HepG2 (cell line): Measurements from ENCODE around the gene NOC2L. TPM values are rescaled to one million over a fixed set of nuclear protein-coding genes. Genes with fewer than 3 reads are reported as not detected.

Experiments used
- ATF7-NPFF ChIP-seq: sonication (generic); formaldehyde crosslinking; IDR thresholded peaks from 2 replicates; pipeline ENCODE4 v1.8.1; 2023; ENCODE audit warnings: mild to moderate bottlenecking, low read depth, missing genetic modification reagents, moderate library complexity
- BCL3 ChIP-seq: sonication (generic); formaldehyde crosslinking; IDR thresholded peaks from 2 replicates; pipeline ENCODE4 v1.5.1; 2020; ENCODE audit warnings: mild to moderate bottlenecking, missing genetic modification reagents, moderate library complexity
- CREBL2 ChIP-seq: sonication (generic); formaldehyde crosslinking; IDR thresholded peaks from 2 replicates; pipeline ENCODE4 v1.8.1; 2023; ENCODE audit warnings: missing genetic modification reagents, mild to moderate bottlenecking, borderline replicate concordance
- GFI1 ChIP-seq: sonication (generic); formaldehyde crosslinking; IDR thresholded peaks from 2 replicates; pipeline ENCODE4 v1.5.0; 2020; ENCODE audit warnings: missing genetic modification reagents, mild to moderate bottlenecking, borderline replicate concordance
- HNRNPH1 ChIP-seq: fragments of 200-400 bp; formaldehyde crosslinking; optimal IDR thresholded peaks from 2 replicates; pipeline ENCODE3; 2017; ENCODE audit warnings: mild to moderate bottlenecking, low read depth, low read length
- HOXD1 ChIP-seq: sonication (generic); formaldehyde crosslinking; IDR thresholded peaks from 2 replicates; pipeline ENCODE4 v1.5.0; 2020; ENCODE audit warnings: missing genetic modification reagents
- MAX ChIP-seq: IDR thresholded peaks from 2 replicates; pipeline ENCODE4 v1.6.1; 2012; ENCODE audit warnings: inconsistent platforms
- NFKB2 ChIP-seq: sonication (generic); formaldehyde crosslinking; IDR thresholded peaks from 2 replicates; pipeline ENCODE4 v1.4.0; 2020; ENCODE audit warnings: missing genetic modification reagents, borderline replicate concordance
- RAD51 ChIP-seq: fragments of 450-650 bp; IDR thresholded peaks from 2 replicates; pipeline ENCODE4 v1.6.1; 2016; ENCODE audit warnings: borderline replicate concordance
- REXO4 ChIP-seq: sonication (generic); formaldehyde crosslinking; IDR thresholded peaks from 2 replicates; pipeline ENCODE4 v1.8.0; 2022; ENCODE audit warnings: missing genetic modification reagents, mild to moderate bottlenecking, borderline replicate concordance
- SETDB1 ChIP-seq: sonication (generic); formaldehyde crosslinking; IDR thresholded peaks from 2 replicates; pipeline ENCODE4 v1.5.1; 2020; ENCODE audit warnings: missing genetic modification reagents, mild to moderate bottlenecking, borderline replicate concordance
- SIN3A ChIP-seq: IDR thresholded peaks from 2 replicates; pipeline ENCODE4 v1.6.1; 2011; ENCODE audit warnings: low read depth, mild to moderate bottlenecking, control low read depth, low read length, borderline replicate concordance
- SOX13 ChIP-seq, 3 experiments: fragments of 450-650 bp in 1 of 3; sonication (generic) in 1 of 3; formaldehyde crosslinking in 1 of 3; IDR thresholded peaks in 2 of 3; conservative IDR thresholded peaks in 1 of 3; 2 replicates each; pipeline versions ENCODE4 v1.5.0 to v1.6.1; 2016 to 2020; ENCODE audit warnings: antibody characterized with exemption in 1 of 3, mild to moderate bottlenecking in 1 of 3, missing compliant biosample characterization in 1 of 3, missing genetic modification reagents in 1 of 3, moderate library complexity in 1 of 3
- SOX5 ChIP-seq: IDR thresholded peaks from 2 replicates; pipeline ENCODE4 v1.6.1; 2016; ENCODE audit warnings: borderline replicate concordance
- SPEN ChIP-seq: sonication (generic); formaldehyde crosslinking; IDR thresholded peaks from 2 replicates; pipeline ENCODE4 v1.5.1; 2020; ENCODE audit warnings: low read depth, mild to moderate bottlenecking, missing genetic modification reagents
- TEAD3 ChIP-seq: optimal IDR thresholded peaks from 2 replicates; pipeline ENCODE3; 2016; ENCODE audit warnings: borderline replicate concordance
- U2AF1 ChIP-seq: fragments of 200-400 bp; formaldehyde crosslinking; optimal IDR thresholded peaks from 2 replicates; pipeline ENCODE3; 2017; ENCODE audit warnings: mild to moderate bottlenecking, low read depth, low read length
- ZBTB3 ChIP-seq: sonication (generic); formaldehyde crosslinking; IDR thresholded peaks from 2 replicates; pipeline ENCODE4 v1.4.0; 2020; ENCODE audit warnings: low read depth, mild to moderate bottlenecking, moderate library complexity, missing genetic modification reagents, borderline replicate concordance
- ZMYM3 ChIP-seq: sonication (generic); formaldehyde crosslinking; IDR thresholded peaks from 2 replicates; pipeline ENCODE4 v1.5.1; 2020; ENCODE audit warnings: mild to moderate bottlenecking, missing genetic modification reagents
- ZNF274 ChIP-seq: sonication (generic); formaldehyde crosslinking; IDR thresholded peaks from 2 replicates; pipeline ENCODE4 v1.5.1; 2020; ENCODE audit warnings: mild to moderate bottlenecking, missing genetic modification reagents
- ZNF383 ChIP-seq: sonication (generic); formaldehyde crosslinking; IDR thresholded peaks from 2 replicates; pipeline ENCODE4 v1.4.0; 2020; ENCODE audit warnings: missing genetic modification reagents, mild to moderate bottlenecking, borderline replicate concordance
- ZNF431 ChIP-seq: sonication (generic); formaldehyde crosslinking; IDR thresholded peaks from 2 replicates; pipeline ENCODE4 v1.9.0; 2022; ENCODE audit warnings: missing genetic modification reagents, low read depth, mild to moderate bottlenecking, borderline replicate concordance
- ZNF432 ChIP-seq: sonication (generic); formaldehyde crosslinking; IDR thresholded peaks from 2 replicates; pipeline ENCODE4 v1.5.0; 2020; ENCODE audit warnings: missing genetic modification reagents, mild to moderate bottlenecking, borderline replicate concordance
- ZNF530 ChIP-seq: sonication (generic); formaldehyde crosslinking; IDR thresholded peaks from 2 replicates; pipeline ENCODE4 v1.5.0; 2020; ENCODE audit warnings: low read depth, mild to moderate bottlenecking, missing genetic modification reagents
- polyA plus RNA-seq, 8 experiments: library from polyadenylated mRNA; depleted of rRNA in 3 of 8; stranded (reverse) in 7 of 8; unstranded in 1 of 8; fragments of >200 nt; fragmentation: Illumina TruSeq in 4 of 8; extraction: Trizol in 4 of 8; gene quantifications; 2 replicates each; pipeline versions ENCODE4 v1.2.1 to v1.2.3, GENCODE V29; 2011 to 2016; ENCODE audit warnings: low read depth in 4 of 8, missing spikeins in 1 of 8, mixed read lengths in 1 of 8; ENCODE audit not compliant: insufficient read depth in 1 of 8
- total RNA-seq, 5 experiments: library from RNA; depleted of rRNA; stranded (reverse); fragments of >200 nt; fragmentation: Illumina TruSeq; extraction: Trizol; gene quantifications; 2 replicates each; pipeline ENCODE4 v1.2.3, GENCODE V29; 2016; ENCODE audit warnings: low read depth in 1 of 5

NOC2L gene
- total and polyA plus RNA-seq, 2 of the 13 experiments (the other 11 are each of a cell fraction or from before 2014, with no cell fraction given): 32.0 to 103 TPM

GRCh38 chr1:904310-904950 lies 54.6 kb downstream of the NOC2L start (continued):
- TF ChIP-seq ATF7-NPFF (CRISPR knock-in tag): peak; percentile 61; the same call in 1 of the 2 replicates
- no peak for TF ChIP-seq SOX13 (IDR thresholded peaks at IDR 0.05)
- 0 out of 4 replicates have a peak, but pooled peaks of 1 of the 2 experiments have one; percentile 18 for TF ChIP-seq SOX13 (CRISPR knock-in tag; conservative IDR thresholded peaks at IDR 0.05 in 1 of 2, IDR thresholded peaks at IDR 0.05 in 1 of 2)
- no peak for TF ChIP-seq GFI1 (CRISPR knock-in tag)
- no peak for TF ChIP-seq SETDB1 (CRISPR knock-in tag)
- TF ChIP-seq SIN3A: no peak
- peak; percentile 74; the same call in 1 of the 2 replicates for TF ChIP-seq CREBL2 (CRISPR knock-in tag)
- TF ChIP-seq HOXD1: peak; percentile 44; the same call in 1 of the 2 replicates
- peak; percentile 69; the same call in 1 of the 2 replicates for TF ChIP-seq SPEN (CRISPR knock-in tag)
- TF ChIP-seq ZNF530 (CRISPR knock-in tag): no peak
- no peak for TF ChIP-seq RAD51
- TF ChIP-seq NFKB2 (CRISPR knock-in tag): peak; percentile 71; the same call in 1 of the 2 replicates
- no peak for TF ChIP-seq HNRNPH1
- peak; percentile 91 for TF ChIP-seq MAX
- peak; percentile 67; the same call in 1 of the 2 replicates for TF ChIP-seq ZNF274
- peak; percentile 77; the same call in 1 of the 2 replicates for TF ChIP-seq BCL3 (CRISPR knock-in tag)
- no peak for TF ChIP-seq ZNF383 (CRISPR knock-in tag)
- no peak for TF ChIP-seq SOX5 (CRISPR knock-in tag)
- TF ChIP-seq ZNF432 (CRISPR knock-in tag): no peak
- no peak for TF ChIP-seq ZBTB3 (CRISPR knock-in tag)
- no peak for TF ChIP-seq ZNF431
- TF ChIP-seq REXO4: 0 out of 2 replicates have a peak, but pooled peaks have one; percentile 52
- no peak for TF ChIP-seq U2AF1
- peak; percentile 39 for TF ChIP-seq TEAD3
- no peak for TF ChIP-seq ZMYM3
- TF ChIP-seq, all 625 proteins: peak for 106
